ENCODE data around the gene GADL1.

The GADL1 gene

DNA sequence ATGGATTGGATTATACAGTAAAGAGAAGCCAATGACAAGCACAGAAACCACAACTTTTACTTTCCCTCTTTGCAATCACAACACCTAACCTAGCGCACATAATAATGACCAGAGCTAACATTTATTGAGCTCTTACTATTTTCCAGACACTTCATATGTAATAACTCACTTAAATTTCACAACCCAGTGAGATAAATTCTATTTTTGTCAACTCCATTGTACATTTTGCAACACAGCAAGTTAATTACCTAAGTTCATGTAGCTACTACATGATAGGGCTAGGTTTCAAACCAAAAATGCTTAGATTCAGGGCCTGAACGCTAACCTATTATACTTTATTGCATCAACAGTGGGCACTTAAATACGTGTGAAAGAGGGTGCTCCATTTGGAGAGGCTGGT is 89.5 kb downstream of the GADL1 start:
- no peak for FAIRE-seq

DNA sequence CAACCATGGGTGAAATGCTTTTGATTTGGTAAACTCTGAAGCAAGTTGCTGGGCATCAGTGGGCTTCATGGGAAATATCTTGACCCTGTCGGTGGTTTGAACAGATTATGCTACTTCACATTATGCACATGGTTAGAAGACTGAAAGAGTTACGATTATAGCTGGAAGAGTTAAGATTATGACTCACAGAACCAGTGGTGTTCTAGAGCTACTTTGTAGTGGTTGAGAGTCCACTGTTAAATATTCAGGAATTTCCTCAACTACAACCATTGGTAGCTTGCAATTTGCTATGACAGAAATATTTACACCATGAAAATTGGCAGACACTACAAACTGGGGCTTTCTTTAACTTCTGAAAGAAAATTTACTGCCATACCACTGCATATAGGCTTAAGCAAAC is 99.3 kb downstream of the GADL1 start:
- FAIRE-seq, result no peak

DNA sequence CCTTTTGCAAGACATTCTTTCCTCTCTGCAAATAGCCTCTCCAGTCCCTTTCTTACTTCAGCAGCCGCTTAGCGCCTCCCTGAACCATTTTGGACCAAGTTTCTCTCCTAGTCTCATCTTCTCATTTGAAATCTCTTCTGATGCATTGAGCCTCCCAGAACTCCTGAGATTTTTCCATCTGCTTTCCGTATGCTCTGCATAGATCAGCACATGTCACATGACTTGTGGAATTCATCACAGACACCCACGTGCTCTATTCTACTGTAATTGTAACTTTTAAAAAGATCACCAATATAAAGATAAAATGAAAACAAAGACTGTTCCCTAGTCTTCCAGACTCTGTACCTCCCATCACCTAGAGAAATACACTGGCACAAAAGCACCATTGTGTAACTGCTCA is 100.7 kb downstream of the GADL1 start:
- FAIRE-seq, result no peak

DNA sequence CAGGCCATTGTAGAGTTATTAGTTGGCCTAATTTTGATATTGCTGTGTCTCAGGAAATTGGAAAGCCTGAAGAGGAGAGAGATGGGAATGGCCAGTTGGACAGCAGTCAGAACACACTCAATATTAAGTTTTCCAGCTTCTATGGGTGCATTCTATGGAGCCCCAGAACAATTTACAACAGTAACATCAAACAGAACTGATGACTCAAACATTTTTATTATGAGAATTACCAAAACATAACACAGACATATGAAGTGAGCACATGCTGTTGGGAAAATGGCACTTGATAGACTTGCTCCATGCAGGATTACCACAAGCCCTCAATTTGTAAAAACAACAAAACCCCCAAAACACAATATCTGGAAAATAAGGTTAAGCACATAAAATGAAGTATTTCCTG is 104.3 kb downstream of the GADL1 start:
- FAIRE-seq, result no peak

DNA sequence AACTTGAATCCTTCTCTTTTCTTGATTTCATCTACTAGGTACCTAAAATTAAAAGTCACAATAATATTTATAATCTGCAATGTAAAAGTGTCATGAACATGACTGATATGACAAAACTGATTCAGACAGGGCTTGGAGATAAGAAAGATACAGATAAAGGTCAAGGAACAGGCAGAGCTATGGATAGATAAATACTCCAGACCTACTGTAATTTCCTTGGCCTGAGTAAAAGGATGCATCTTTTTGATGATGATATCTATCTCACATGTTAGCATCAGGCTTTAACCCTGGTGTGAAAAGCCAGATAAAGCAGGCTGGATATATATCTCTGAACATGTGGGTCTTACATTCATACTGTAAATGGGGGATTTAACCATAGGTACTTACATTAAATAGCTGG is 108.1 kb downstream of the GADL1 start:
- FAIRE-seq, result no peak

DNA sequence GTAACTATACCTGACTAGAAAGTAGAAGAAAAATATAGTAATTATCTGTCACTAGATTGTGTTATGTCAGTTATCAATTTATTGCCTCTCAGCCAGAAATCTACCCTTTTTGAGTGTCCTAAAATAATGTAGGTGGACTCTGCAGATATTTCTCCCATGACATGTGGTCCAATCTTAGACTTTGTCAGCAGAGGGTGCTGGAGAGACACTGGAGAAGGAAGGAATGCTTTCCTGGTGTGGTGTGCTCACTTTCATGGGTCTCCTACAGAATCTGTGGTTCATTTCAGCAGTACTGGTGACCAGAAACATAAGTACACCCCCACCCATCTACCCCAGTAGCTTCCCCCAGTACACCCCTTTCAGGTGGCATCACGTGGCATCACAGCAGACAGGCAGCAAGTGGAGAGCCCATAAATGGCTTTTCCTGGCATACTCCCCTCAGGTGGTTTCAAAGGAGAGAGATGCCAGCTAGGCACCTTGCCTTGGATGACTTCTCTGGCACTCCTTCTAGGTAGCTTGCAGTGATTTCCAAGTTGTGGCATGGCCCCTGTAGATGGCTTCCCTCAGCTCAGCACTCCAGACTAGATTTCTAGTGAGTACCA is 114.7 kb downstream of the GADL1 start:
- peak; percentile 39 for FAIRE-seq

DNA sequence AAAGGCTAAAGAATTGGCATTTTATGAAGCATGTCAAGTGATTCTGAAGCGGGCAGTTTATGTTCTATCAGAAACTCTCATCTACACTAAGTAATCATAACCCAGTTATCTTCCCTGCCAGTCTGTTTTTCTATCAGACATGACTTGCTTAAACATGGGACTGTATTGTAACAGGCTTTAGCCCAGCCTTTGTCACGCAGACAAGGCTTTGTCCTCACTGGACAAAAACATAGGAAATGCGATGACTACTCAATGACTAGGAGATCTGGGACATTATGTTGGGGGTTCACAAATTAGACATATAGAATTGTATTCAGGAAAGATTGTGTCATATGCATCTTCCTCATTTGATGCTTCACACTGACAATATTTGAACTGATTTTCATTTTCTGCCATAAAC is 115.5 kb downstream of the GADL1 start:
- no peak for FAIRE-seq

DNA sequence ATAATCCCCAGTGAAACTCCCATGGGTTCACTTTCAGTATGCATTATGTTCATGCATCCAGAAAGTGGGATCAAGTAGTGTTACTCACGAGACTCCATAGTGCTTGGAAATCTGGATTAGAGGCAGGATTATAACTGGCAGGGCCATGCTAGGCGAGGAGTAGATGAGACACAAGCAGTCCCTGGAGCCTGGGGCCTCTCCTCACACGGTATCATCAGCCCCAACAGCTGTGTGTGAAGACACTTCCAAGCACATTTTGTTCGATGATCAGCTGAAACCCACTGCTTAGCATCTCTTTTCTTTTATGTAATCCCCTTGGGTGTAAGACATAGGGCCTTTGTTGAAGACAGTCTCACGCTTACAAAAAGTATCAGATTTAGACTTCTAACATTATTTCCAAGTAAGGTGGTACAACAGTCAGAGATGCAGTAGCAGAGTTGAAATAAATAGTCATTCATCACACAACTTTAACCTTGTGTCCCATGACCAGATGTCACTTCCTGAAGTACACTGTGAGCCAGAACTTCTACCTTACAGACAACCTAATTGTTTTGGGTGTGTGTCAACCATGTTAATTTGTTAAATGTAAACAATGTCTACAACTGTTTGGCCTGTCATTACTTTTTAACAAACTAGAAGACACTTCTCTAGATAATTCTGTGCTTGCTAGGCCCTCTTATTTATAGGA is 116.9 kb downstream of the GADL1 start:
- no peak for FAIRE-seq

DNA sequence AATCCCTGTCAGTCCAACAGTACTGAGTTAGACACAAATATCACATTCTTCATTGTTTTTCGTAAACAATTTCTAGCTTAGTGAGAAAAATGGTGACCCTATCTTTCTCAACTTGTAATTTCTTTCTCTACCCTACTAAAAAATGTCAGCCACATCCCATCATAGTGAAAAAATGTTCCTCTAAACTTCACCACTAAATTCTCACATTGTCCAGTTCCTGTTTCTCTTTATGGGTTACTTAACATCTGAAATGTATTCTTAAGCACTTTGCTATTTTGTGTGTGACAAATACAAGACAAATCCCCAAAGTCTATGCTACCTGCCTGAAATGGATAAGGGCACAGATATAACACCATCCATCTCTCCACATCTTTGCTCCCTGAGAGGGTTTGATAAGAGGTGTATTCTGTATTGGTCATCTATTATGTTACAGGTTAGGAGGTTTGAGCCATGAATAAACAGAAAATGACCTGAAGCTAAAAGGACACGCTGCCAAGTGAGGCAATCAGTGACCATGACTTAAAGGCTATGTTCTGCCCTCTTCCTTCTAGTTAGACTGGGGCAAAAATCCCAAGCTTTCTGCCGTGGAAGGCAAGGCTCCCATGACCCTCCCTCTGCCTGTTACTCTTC is 118.2 kb downstream of the GADL1 start:
- FAIRE-seq, result peak; percentile 95

DNA sequence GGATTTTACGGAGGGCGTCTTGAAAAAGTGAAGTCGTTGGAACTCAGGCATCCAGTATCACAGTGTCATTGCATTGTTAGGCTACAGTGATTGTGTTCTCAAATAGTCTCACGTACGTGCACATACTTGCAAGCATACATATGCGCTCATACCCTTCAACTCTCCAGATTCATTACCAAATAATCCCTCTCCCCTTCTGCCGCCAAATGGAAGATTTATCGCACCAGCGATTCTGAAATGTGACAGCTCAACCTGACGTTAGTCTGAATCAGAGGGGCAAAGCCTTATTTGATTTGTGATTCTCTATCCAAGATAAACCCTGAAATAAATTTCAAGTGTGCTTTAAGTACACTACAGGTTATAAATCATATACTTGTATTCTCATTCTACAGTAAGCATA is 119.4 kb downstream of the GADL1 start:
- peak; percentile 97 for FAIRE-seq

DNA sequence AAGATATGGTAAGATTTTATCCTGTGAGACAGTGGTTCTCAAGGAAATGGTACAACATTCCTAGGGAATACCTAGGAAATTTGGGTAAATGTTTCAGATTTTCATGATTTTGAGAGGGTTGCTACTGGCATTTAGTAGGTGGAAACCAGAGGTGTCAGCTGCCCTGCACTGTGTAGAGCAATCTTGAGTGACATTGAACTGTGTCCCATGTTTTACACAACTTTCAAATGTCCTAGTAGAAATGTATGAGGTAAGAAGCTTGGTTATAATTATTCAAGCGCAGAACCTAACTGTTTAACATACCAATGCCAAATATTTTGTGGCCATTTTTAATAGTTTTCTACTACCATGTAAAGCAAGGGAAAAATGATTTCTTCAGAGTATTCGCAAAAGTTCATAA is 120.4 kb downstream of the GADL1 start:
- no peak for FAIRE-seq

DNA sequence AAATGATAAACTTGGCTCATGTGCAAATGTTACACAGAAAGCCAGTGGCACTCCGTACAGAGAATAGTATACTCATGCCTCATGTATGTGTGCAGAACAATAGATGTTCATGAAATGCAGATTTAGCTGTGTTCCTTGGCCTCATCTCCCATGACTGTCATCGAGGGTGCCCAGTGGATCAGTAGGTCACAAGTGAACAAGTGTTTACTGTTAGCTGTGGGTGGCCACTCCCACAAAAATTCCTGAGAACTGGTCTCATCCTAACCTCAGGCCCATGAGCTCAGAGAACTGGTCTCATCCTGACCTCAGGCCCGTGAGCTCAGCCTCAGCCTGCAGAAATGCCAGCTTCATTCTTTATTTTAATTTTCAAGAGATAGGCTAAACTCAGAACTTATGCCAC is 124.1 kb downstream of the GADL1 start:
- peak; percentile 98 for FAIRE-seq

DNA sequence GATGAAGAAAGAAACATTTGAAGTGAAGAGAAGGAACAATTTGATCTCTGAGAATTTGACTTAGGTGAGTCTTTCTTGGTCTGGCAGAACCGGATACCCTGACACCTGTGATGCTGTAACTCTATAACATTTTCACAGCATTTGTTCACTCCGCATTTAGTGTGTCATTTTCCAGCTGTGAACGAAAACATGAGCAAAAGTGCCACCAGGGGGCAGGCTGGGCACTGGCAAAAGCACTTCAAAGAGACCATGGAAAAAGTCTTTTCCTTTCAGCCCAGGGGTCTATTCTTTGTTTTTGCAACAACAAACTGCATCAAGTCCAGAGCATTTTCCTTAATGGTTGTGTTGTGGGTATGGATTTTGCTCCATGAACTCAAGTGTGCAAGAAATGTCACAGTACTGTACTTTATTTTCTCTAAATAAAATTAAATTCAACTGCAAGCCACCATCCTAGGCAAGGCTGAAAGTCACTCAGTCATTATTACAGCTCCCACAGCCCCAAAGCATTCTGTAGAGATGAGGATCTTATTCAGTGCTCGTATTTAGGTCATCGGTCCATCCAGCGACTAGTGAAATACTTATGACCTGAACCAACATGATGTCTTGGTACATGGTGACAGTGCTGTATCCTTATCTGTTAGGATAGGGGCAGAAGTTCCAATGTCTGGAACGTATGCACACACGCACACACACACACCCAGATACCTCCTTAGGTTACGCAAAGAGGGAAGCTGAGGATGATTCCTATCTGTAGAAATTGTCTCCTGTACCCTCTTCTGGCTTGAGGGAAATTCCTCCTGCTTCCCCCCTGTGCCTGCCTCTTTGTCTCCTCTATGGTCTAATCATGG is 125.5 kb downstream of the GADL1 start:
- FAIRE-seq, result peak; percentile 76

DNA sequence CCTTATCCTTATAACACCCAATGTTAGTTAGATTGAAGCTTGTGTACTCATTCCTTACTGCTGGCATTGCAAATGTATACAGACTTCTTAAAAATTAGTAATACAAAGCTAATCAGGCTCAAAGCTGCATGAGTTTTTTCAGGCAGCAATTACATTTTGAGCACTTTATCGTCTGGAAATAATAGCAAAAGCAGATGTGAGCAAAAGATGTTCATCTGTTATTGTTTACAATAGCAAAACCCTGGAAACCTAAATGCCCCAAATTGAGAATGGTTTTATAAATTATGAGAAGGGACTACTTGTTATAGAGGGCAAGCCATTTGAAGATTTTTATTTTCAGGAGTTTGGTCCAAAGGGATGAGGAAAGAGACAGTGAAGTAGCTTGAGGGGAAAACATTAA is 126.4 kb downstream of the GADL1 start:
- peak; percentile 58 for FAIRE-seq

DNA sequence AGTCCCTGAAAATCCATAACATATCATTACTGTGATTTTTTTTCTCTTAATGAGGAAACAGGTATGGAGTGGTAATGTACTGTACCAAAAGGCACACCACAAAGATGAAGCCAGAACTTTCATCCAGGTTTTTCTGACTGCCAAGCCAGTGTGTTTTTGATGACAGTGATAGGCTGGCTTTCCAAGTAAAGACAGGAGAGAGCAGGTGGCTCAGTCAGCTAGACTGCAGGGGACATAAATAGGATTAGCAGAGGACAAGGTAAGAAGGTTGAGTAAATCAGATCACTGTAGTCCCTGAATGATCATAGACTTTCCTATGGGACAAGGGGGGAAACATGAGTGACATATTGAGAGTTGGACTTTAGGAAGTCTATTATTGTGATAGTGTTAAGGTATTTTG is 127.9 kb downstream of the GADL1 start:
- FAIRE-seq, result no peak

DNA sequence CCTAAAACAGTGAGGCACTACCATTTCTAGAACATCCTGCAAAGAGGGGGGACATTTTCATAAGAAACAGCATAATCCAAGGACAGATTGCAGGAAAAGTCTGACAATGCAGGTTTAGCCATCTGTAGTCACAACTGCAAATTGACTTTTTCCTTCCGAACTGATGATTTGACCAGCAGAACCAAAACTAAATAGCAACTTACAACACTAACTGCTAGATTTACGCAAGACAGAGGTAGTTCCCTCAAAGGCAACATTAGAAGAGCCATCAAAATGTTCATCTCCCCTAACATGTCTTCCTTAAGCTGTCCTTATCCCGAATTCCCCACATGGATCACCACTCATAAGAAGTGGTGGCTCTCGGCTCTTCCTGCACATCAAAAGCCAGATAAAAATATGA is 129.6 kb downstream of the GADL1 start:
- FAIRE-seq, result no peak

DNA sequence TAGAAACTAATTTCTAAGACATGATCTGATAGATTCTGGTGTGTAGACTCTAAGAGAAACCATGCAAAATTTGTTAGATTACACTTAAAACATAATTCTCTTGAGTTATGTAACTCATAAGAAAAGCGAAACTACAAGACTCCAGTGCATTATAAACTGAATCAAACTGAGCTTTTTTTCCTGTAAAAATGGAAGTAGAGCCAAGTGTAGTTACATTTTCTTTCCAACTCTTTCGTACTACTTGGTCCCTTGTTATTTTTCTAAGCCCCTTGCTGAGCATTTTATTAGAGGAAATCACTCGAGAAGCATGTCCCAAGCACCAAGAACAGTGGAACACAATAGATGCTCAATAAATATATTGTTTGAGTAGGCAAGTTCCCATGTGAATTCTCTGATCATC is 130.2 kb downstream of the GADL1 start:
- no peak for FAIRE-seq

DNA sequence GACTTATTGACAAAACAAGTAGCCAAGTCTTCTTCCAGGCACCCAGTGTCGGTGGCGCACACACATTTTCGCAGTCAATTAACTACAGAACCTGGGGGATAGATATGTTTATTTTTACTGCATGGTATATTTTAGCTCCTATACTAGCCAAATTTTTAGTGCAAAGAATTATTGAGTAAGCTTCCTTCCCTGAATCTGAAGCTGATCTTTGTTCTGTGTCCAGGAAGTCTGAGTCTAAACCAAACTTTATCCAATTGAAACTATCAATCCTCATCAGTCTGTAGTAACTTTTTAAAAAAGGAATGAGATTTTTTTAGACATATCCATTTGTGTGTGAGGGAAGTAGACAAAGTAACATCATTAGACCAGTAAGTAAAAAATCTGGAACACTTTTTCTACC is 133.1 kb downstream of the GADL1 start:
- no peak for FAIRE-seq

DNA sequence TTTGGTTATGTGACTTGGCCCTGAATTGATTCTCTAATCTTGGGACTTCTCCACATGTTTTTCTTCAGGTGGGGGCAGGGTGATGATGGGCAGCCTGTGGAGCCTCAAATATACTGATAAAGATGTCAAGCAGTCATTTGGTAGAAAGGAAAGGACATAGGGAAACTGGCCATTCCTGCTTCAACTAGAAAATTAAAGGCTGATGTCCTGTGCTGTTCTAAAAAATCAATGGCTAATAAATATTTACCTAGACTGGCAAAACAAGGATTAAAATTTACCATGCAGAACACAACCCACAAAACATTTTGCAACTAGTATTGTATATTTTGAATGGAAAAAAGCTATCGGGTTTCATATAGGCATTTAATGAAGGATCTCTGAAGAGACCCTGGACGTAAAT is 133.7 kb downstream of the GADL1 start:
- FAIRE-seq, result no peak

DNA sequence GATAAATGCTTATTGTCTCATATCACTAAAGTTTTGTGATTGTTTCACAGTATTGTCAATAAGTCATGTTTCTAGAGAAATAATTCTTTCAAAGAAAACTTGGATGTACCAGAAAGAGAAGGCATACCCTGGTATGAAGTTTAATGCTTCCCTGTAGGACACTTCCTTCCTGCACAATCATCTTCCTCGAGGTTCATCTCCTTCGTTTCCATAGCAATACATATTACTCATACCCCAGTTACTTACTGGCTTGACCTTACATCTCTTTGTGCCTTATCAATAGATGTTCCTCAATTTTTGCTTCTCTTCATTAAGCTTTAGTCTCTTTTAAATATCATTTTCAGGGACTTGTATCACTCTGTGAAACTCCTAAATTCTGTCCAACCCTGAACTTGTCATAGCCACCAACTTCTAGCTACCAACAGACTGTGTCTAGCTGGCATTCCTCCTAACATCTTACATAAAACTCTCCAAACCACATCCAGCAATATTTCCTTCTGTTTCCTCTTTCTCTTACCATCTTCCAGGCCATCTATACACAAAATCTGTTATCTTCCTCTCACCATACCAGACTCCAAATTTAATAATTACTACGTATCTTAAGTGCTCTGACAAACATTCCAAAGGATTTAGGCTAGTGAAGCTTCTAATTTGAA is 134.3 kb downstream of the GADL1 start:
- peak; percentile 99 for FAIRE-seq

DNA sequence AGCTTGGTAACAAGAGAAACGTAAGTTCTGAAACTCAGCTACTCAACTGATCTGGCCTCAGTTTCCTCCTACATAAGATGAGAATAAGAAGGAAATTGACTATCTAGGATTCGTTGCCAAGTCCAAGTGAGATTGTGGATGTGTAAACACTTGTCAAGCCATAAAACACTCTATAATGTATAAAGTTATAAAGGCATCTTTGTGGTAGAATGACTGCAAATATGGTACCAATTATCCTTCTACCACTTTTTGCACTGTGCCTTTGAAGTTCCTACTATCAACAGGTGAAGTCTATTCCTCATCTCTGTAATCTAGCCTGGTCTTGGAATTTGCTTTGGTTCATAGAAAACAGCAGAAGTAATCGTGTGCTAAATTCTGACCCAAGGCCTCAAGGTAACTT is 138.2 kb downstream of the GADL1 start:
- peak; percentile 29 for FAIRE-seq

DNA sequence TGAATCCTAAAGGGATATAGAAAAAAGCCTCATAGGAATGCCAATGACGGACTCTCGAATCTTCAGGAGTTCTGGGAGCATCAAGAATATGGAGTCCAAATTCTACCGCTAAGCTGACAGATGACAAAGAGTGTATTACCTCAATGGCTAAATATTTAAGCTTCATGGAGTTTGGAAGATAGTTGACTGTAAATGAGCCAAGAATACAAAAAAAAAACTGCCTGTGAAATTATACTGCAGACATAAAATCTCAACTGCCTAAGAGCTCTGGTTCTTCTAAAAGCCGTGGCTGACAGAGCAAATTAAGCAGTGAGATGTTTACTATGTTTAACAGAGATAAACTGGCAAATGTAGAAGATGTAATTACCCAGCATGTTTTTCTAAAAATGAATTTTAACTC is 140.0 kb downstream of the GADL1 start:
- peak; percentile 94 for FAIRE-seq

DNA sequence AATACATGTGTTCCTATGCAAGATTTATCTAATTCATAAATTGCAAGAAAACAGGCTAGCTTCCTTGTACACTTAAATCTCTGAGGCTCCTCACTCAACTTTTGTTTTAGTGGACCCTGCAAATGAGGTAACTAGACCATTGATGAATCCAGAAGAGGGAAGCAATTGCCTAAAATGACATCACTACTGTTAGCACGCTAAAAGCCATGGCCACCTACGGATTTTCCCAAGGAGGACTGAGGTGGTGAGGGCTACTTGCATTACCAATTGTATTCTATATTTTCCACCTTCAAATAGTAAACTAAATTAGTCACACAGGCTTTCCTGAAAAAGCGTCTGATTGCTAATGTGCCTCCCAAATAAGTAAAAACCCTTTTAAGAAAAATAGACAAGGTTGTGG is 140.7 kb downstream of the GADL1 start:
- no peak for FAIRE-seq

Data from TTC549 (cell line).